Urinary bladder (tissue), 4 donors: ENCODE results near the gene INSRR. TPM values are rescaled to one million over a fixed set of nuclear protein-coding genes. Genes with fewer than 3 reads are reported as not detected.

Experiments
- DNase-seq: peaks from one replicate; pipeline ENCODE4 v3.0.0-alpha.2; 2015; ENCODE audit errors: extremely low spot score
- H3K27ac ChIP-seq: one replicate; pipeline ENCODE4 v1.5.1; 2013; ENCODE audit warnings: low read depth, mild to moderate bottlenecking, moderate library complexity
- H3K36me3 ChIP-seq: one replicate; pipeline ENCODE4 v1.6.1; 2013; ENCODE audit warnings: mild to moderate bottlenecking, moderate library complexity; ENCODE audit not compliant: insufficient read depth
- H3K4me1 ChIP-seq: one replicate; pipeline ENCODE4 v1.6.1; 2013; ENCODE audit warnings: mild to moderate bottlenecking, moderate library complexity; ENCODE audit not compliant: insufficient read depth
- H3K4me3 ChIP-seq: one replicate; pipeline ENCODE4 v1.5.1; 2013; ENCODE audit warnings: low read depth, low read length
- WGBS: extraction: QIAGEN DNeasy Blood & Tissue Kit; methylation state at CpG from one replicate; pipeline ENCODE4 v1.1.7; 2013; 5-methylcytosine and 5-hydroxymethylcytosine counted together
- polyA plus RNA-seq: library from polyadenylated mRNA; stranded (reverse); fragments of 200-250 nt; gene quantifications from one replicate; pipeline ENCODE4 v1.2.3, GENCODE V29; 2013
- total RNA-seq: library from RNA; depleted of rRNA; stranded (reverse); fragments of >200 nt; gene quantifications from one replicate; pipeline ENCODE4 v1.2.3, GENCODE V29; 2014
- donor health status: healthy with polysubstance abuse.
- donor health status: healthy.

The INSRR gene
- total and polyA plus RNA-seq, 2 donors = 0.04 to 0.11 TPM

- no peak for DNase-seq
- H3K4me1 ChIP-seq = no peaks in the 10 kb centered on the region
- H3K4me3 ChIP-seq = peak overlapping the region; percentile 27
- H3K27ac ChIP-seq = no peak overlapping the region
- no peaks in the 10 kb centered on the region for H3K36me3 ChIP-seq
- WGBS = under 1% methylated on average over 35 of the region's 35 CpGs
Measured at GRCh38 chr1:156860113-156860627, 1.3 kb upstream of the INSRR start.

- Histone ChIP-seq H3K4me1 (no peaks in the 10 kb centered on the region), H3K27ac (no peak overlapping the region), H3K4me3 (peak overlapping the region; percentile 27), H3K36me3 (no peaks in the 10 kb centered on the region)
- 2% methylated on average over 33 of the region's 33 CpGs for WGBS
- DNase-seq = no peak
Measured at GRCh38 chr1:156859523-156860112, 701 bp upstream of the INSRR start.

- no peak for DNase-seq
- H3K27ac ChIP-seq = no peak overlapping the region
- no peaks in the 10 kb centered on the region for H3K36me3 ChIP-seq
- H3K4me1 ChIP-seq = no peaks in the 10 kb centered on the region
- 18% methylated on average over 5 of the region's 5 CpGs for WGBS
- no peak overlapping the region for H3K4me3 ChIP-seq
Measured at GRCh38 chr1:156858555-156858956, 361 bp downstream of the INSRR start.

- WGBS = 62% methylated on average over 3 of the region's 3 CpGs
Measured at GRCh38 chr1:156857532-156857931, 1.4 kb downstream of the INSRR start.

GRCh38 chr1:156856282-156856785, 2.6 kb downstream of the INSRR start:
- DNase-seq = no peak
- no peaks in the 10 kb centered on the region for H3K4me1 ChIP-seq
- H3K36me3 ChIP-seq = no peaks in the 10 kb centered on the region
- no peak overlapping the region for H3K27ac ChIP-seq
- 84% methylated on average over 3 of the region's 3 CpGs for WGBS
- H3K4me3 ChIP-seq = no peak overlapping the region

More at GRCh38 chr1:156857532-156857931, 1.4 kb downstream of the INSRR start:
- Histone ChIP-seq H3K4me3 (no peak overlapping the region), H3K36me3 (no peaks in the 10 kb centered on the region), H3K27ac (no peak overlapping the region), H3K4me1 (no peaks in the 10 kb centered on the region)
- no peak for DNase-seq

GRCh38 chr1:156854634-156855033, 4.3 kb downstream of the INSRR start:
- WGBS = 50% methylated on average over 3 of the region's 3 CpGs
- DNase-seq = no peak

GRCh38 chr1:156853761-156854160, 5.2 kb downstream of the INSRR start:
- WGBS = 95% methylated on average over 19 of the region's 19 CpGs
- Histone ChIP-seq H3K27ac (no peak overlapping the region), H3K36me3 (no peaks in the 10 kb centered on the region), H3K4me1 (no peaks in the 10 kb centered on the region), H3K4me3 (no peak overlapping the region)
- DNase-seq = no peak

More at GRCh38 chr1:156854634-156855033, 4.3 kb downstream of the INSRR start:
- H3K4me3 ChIP-seq = no peak overlapping the region
- no peaks in the 10 kb centered on the region for H3K36me3 ChIP-seq
- no peak overlapping the region for H3K27ac ChIP-seq
- H3K4me1 ChIP-seq = no peaks in the 10 kb centered on the region

- Histone ChIP-seq H3K4me3 (no peak overlapping the region), H3K4me1 (no peaks in the 10 kb centered on the region), H3K36me3 (no peaks in the 10 kb centered on the region), H3K27ac (no peak overlapping the region)
- WGBS = 31% methylated on average over 9 of the region's 9 CpGs
- no peak for DNase-seq
Measured at GRCh38 chr1:156852418-156852874, 6.5 kb downstream of the INSRR start.

GRCh38 chr1:156851779-156852417, 7.0 kb downstream of the INSRR start:
- H3K4me3 ChIP-seq = no peak overlapping the region
- H3K27ac ChIP-seq = no peak overlapping the region
- no peaks in the 10 kb centered on the region for H3K36me3 ChIP-seq
- H3K4me1 ChIP-seq = no peaks in the 10 kb centered on the region
- WGBS = 80% methylated on average over 17 of the region's 17 CpGs
- DNase-seq = no peak

GRCh38 chr1:156849151-156849496, 9.8 kb downstream of the INSRR start:
- Histone ChIP-seq H3K36me3 (no peaks in the 10 kb centered on the region), H3K4me3 (no peak overlapping the region), H3K4me1 (no peaks in the 10 kb centered on the region), H3K27ac (no peak overlapping the region)
- 26% methylated on average over 23 of the region's 23 CpGs for WGBS
- no peak for DNase-seq

GRCh38 chr1:156848461-156849150, 10.3 kb downstream of the INSRR start:
- no peaks in the 10 kb centered on the region for H3K4me1 ChIP-seq
- H3K36me3 ChIP-seq = no peaks in the 10 kb centered on the region
- H3K4me3 ChIP-seq = no peak overlapping the region
- WGBS = 12% methylated on average over 36 of the region's 36 CpGs
- H3K27ac ChIP-seq = no peak overlapping the region
- no peak for DNase-seq

- no peak overlapping the region for H3K4me3 ChIP-seq
- H3K4me1 ChIP-seq = no peaks in the 10 kb centered on the region
- 77% methylated on average over 7 of the region's 7 CpGs for WGBS
- no peak overlapping the region for H3K27ac ChIP-seq
- DNase-seq = no peak
- no peaks in the 10 kb centered on the region for H3K36me3 ChIP-seq
Measured at GRCh38 chr1:156847591-156848460, 11.1 kb downstream of the INSRR start.

GRCh38 chr1:156846643-156847042, 12.3 kb downstream of the INSRR start:
- Histone ChIP-seq H3K36me3 (no peaks in the 10 kb centered on the region), H3K27ac (no peak overlapping the region), H3K4me1 (no peaks in the 10 kb centered on the region), H3K4me3 (no peak overlapping the region)
- WGBS = 88% methylated on average over 5 of the region's 5 CpGs
- no peak for DNase-seq
